Activated naive CD4-positive, alpha-beta T cell treated with Interleukin-2 at 50 U/mL for 16 hours (primary cell): ENCODE data around the gene SLC6A20.

Experiments used
- DNase-seq: peaks from one replicate; pipeline ENCODE4 v3.0.0-alpha.2; 2020

Gene SLC6A20

DNA sequence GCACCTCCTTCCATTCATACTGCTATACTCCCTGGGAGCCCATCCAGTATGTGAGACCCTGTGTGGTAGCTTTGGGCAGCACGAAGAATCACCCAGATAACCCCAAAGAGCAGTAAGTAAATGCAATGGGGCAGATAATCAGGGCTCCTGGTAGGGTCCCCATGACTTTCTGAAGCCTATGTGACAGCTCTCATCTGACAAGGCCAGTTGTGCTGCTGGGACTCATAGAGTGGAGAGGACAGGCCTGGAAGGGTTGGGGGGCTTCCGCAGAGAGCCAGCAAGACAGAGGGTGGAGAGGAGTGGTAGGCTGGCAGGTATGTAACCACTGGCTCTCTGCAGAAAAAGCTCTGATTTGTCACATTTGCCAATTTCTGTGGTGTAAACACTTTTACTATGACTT lies 3.2 kb upstream of the SLC6A20 start:
- no peak for DNase-seq

DNA sequence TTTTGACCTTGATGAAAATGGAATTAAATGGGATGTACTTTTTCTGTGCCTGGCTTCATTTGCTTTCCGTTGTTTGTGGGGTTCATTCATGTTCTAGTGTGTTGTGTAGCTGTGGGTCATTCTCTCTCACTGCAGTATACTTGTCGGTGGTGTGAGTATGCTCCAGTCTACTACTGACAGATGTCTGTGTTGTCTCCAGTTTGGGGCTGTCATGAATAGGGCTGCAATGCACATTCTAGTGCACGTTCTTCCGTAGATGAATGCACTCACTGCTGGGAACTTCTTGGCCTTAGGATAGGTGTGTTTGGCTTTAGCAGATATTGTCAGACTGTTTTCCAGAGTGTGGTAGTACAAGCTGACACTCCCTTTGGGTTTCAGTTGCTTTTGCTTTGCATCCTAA lies 1.7 kb upstream of the SLC6A20 start:
- DNase-seq = no peak

DNA sequence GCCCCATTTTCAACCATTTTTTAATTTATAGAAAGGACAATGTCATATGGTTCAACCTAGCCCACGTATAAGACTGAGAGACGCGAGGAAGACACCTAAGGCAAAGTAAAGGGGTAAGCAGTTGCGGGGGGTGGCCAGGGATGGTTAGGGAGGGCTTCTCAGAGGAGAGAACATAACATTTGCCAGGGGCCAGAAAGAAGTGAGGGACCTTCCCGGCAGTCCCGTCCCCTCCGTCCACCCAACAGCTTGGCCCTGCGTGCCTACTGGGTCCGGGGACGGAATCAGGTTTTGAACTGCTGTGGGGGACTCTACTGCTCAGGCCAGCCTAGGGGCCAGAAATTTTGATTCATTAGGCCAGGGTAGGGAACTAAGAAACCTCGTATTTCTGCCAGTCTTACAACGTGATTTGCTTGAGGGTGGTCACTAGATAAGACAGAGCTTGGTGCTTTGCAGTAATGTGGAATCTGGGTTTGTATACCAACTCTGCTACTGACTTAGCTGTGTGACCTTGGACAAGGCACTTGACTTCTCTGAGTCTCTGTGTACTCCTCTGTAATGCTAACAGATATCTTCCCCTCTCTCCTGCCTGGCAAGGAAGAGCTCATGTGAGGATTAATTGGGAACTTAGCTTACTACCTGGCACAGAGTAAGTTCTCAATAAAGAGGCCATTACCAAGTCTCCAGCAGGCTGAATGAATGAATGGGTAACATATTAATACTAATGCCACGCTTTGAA lies 734 bp upstream of the SLC6A20 start:
- no peak for DNase-seq

DNA sequence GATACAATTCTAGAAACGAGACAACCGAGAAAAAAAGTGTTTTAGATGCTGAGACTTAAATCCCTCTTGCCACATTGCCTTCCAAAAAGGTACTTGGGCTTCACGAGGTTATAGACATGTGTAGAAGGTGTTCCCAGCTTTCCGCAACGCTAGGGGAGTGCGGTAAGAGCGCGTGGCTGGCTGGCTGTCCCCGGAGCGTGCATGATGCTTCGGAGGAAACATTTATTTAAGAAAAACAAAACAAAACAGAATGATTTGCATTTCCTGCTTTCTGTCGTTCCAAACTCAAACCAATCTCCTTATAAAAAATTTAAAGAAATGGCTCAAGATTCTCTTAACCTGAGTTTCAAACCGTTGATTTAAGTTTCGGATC lies 841 bp downstream of the SLC6A20 start:
- DNase-seq = no peak

DNA sequence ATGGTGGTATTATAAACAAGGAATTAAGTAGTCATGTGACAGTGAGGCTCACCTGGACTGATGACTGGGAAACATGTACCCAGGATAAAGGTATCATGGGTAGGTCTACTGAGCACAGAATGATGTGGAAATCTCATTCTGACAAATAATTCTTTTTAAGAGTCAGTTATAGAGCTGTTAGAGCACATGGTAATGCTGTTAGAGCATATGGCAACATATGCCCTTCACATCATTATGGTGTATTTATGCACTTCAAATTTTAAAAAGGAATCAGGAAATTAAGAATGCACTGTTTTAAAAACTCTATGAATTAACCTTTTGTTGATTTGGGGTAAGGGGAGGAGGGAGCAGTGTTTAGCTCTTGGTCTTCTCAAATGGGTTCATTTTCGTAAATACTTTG lies 1.7 kb downstream of the SLC6A20 start:
- DNase-seq = no peak

DNA sequence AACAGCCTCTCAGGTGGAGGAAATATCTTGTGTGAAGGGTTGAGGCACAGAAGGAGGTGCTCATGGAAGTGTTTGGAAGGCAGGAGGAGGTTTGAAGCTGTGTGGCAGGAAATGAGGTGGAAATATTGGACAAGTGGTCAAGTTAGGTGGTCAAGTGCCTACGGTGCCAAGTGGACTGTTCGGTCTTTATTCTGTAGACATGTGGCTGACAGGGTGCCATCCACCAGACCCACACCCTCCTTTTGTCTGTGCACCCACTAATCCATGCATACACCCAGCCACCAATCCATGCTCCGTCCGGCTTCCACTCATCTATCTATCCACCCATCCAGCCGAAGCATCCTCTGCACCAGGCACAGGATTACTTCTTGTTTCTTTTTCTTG lies 2.2 kb downstream of the SLC6A20 start:
- no peak for DNase-seq

DNA sequence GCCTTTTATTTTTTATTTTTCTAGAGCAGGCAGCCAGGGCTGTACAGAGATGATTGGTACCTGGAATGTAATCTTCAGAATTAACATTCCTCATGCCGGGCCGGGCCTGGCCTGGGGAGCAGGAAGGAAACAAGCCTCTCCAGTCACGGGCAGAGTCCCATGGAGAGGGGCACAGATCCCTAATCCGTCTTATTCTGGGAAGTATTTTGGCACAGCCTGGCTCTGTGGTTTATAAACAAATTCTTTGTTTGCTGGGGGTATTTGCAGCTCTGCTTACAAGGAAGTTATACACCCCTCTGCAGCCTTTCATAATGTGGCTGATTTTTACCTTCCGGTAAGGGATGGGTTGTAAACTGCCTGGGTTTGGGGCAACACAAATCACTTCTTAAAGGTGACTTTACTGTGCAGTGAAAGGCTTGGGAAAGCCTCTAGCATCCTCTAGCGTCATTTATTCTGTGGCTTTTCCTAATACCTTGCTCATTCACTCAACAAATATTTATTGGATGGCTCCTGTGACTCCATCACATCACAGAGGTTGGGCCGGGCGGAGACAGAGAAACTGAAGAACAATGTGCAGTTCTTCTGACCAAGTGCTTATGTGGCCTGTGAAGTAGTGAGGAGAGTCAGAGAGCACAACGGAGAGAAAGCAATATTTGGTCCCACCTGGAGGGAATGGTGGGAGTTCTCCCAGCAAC lies 2.7 kb downstream of the SLC6A20 start:
- DNase-seq = no peak

DNA sequence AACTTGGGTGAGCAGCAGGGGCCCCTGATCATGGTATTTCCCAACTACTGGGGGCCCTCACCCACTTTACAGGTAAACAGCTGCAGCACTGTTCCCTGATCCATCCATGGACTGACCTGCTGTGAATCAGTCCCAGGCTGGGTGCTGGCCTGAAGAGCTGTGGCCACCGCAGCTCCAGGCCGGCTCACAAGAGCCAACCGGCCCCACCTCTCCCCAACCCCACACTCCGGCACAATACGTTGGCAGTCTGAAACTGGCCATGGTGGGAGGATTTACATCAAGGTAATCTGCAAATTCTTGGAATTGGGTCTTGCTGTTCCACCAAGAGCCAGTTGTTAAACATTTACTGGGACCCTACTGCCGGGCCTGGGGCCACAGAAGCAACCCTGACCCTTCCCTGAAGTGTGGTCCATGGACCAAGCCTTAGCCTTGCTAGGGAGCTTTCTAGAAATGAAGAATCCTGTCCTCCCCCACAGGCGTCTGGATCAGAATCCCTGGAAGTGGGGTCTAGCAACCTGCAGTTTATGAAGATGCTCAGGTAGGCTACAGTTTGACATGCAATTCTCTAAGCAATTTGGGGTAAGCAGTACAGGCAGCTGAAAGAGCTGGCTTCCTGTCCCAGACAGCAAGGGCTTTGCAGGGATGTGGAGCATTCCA lies 3.7 kb downstream of the SLC6A20 start:
- DNase-seq = no peak

DNA sequence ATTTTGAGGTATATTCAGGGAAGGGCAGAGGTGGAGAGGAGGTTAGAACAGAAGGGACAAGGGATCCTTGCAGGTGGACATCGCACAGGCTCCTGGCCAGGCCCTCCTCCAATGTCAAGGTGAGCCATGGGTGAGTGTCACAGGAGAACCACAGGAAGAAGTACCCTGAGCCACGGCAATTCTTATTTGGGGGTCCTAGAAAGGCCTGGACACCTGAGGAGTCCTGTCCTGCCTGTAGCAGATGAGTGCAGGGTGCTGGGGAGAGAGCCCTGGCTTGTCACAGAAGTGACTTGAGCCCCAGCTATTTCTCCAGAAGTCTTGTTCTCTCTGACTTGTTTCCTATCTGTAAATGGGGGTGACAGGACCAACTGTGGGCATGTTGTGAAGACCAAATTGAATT lies 4.3 kb downstream of the SLC6A20 start:
- no peak for DNase-seq

DNA sequence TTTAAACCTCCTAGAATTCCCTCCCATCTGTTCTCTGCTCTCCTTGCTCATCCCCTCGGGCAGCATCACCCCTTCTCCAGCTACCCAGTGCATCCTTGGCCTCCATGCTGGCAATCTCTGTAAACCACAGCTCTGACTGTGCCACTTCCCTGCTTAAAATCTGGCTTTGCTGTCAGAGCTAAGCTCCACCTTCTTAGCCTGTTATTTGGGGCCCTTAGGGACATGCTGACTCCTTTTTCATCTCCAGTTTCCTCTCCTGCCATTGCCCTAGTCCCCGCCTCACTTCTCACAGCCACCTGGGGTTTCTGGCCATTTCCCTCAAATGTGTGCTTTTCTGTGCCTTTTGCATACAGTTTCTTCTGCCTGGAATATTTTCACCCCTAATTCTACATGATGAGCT lies 5.7 kb downstream of the SLC6A20 start:
- DNase-seq = no peak

DNA sequence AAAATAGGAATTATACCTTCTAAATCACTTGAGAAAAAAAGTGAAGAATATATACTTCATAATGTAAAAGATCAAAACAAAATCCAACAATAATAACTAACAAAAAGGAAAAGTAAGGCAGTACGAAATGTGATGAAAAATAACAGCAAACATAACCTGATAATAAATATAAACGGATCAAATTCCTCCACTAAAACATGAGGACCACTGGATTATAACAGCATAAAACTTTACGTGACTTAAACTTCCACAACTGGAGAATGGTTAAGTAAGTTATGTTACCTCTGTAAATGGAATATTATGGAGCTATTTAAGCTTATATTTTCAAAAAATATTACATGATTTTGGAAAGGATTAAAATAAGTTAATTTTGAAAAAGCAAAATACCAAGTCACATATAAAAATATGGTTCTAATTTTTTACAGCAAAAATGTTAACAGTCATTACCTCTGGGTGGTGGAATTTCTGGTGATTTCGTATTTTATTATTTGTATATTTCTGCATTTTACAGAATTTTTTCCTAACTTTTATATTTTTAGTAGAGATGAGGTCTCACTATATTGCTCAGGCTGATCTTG lies 7.0 kb downstream of the SLC6A20 start:
- DNase-seq = no peak

DNA sequence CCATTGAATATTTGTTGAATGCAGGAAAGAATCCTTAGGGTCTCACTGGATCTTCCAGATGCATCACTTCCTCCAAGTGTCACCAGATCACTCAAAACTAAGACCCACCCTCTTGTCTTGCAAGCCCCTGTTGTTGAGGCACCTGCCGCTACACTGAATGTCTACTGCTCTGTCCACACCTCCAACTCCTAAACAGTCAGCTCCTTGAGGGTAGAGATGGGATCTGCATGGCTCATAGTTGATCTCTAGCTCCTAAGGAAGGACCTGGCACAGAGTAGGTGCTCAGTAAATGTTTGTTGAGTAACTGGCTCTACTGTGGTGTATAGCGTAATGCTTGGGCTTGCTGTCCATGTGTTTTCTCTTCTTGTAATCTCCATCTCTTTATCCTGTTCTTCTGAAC lies 8.8 kb downstream of the SLC6A20 start:
- DNase-seq = no peak

DNA sequence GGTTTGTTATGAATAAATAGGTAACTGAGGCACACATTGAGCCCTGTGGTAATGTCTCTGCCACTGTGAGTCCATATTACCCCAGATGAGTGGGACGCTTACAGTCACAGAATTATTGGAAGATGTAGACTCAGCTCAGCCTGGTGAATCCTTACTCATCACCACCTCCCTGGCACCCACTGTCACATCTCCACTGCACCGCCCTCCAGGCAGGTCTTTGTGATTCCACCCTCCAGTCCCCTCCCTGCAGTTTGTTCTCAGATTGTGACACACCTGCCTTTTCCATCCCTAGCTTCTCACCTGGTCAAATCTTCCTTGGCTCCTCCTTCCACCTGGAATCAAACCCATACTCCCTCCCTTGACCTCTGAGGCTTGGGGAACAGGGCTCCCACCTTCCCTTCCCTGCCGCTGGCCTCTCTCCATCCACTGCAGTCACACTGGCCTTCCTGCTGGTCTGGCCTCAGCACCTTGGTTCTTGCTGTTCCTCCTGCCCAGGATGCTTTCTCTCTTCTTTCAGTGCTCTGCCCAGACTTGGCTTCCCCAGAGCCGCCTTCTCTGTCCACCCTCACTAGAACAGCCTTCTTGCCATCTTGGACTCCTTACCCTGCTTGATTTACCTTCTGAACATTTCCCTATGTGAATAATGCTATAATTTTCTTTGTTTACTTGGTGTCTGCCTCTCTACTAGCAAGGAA lies 9.4 kb downstream of the SLC6A20 start:
- DNase-seq = no peak

DNA sequence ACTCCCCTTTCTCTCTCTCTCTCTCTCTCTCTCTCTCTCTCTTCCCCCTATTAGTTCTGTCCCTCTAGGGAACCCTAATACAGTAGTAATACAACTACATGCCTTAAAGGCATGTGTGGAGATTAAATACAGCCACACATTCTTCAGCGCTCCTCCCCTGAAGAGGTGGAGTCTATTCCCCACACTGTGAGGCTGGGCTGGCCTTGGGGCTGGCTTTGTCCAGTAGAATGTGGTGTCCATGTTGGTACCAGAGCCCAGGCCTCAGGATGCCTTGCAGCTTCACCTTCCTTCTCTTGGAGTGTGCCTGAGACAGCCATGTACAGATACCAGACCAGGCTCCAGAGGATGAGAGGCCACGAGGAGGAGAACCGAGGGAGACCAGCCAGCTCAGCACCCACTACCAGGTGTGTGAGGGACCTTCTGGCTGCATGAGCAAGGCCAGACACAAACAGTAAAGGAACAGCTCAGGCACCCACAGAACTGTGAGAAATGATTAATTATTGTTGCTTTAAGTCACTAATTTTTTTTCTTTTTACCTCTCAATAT lies 10.7 kb downstream of the SLC6A20 start:
- DNase-seq = no peak

DNA sequence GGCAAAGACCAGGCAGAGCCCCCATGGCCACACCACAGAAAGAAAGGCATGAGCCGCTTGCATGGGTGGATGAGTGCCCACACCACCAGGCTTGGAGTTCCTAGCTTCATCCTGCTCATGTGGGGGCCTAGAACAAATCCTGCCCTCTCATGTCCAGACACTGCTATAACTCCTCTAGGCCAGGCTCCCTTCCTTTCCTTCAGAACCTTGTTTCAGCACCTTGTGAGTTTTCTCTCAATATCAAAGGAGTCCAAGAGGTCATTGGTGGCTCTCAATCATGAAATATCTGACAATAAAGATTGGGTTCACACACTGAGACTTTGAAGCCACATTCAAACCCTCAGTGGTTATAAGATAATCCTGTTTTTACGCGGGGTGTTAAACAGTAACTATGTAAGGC lies 12.7 kb downstream of the SLC6A20 start:
- no peak for DNase-seq

DNA sequence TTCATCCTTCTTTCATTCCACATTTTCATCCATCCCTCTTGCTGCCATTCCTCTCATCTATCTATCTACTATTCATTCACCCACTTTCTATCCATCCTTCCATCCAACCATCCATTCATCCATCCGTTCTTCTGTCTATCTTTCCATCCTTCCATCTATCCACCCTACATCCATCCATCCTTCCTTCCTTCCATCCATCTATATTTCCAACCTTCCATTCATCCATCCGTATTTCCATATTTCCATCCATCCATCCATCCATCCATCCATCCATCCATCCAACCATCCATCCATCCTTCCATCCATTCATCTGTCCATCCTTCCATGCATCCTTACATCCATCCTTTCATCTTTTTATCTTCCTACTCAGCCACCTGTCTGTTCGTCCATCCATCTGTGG lies 14.0 kb downstream of the SLC6A20 start:
- no peak for DNase-seq

DNA sequence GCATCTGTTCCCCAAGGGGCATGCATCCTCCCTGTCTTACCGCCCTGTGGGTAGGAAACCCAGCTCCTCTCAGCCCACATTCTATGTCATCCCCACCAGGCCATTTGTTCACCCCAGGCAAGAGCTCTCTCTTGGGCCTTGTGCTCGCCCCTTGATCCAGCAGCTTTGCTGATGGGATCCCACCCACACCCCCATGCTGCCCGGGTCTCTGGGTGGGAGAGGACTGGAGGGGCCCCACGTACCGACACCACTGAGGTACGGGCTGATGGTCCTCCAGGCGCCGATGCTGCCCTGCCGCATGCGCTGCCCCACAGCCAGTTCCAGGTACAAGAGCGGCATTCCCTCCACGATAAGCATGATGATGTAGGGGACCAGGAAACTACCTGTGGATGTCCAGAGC lies 14.5 kb downstream of the SLC6A20 start:
- DNase-seq = no peak

DNA sequence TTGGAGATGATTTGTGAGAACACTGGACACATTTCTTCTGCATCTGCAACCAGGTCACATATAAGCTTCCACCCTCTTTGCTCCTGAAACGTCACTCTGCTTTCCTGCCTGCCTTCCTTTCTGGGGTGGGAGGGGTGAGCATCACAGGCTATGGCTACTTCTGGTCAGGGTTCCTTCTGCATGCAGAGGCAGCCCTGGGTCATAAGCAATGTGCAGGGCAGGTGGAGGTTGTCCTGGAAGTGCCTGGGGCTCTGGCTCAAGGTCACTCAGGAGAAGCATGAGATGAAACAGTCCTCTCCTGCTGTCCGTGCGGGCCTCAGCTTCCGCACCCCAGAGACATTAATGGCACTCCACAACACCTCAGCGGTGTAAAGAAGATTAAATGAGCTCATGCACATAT lies 15.1 kb downstream of the SLC6A20 start:
- DNase-seq = no peak

DNA sequence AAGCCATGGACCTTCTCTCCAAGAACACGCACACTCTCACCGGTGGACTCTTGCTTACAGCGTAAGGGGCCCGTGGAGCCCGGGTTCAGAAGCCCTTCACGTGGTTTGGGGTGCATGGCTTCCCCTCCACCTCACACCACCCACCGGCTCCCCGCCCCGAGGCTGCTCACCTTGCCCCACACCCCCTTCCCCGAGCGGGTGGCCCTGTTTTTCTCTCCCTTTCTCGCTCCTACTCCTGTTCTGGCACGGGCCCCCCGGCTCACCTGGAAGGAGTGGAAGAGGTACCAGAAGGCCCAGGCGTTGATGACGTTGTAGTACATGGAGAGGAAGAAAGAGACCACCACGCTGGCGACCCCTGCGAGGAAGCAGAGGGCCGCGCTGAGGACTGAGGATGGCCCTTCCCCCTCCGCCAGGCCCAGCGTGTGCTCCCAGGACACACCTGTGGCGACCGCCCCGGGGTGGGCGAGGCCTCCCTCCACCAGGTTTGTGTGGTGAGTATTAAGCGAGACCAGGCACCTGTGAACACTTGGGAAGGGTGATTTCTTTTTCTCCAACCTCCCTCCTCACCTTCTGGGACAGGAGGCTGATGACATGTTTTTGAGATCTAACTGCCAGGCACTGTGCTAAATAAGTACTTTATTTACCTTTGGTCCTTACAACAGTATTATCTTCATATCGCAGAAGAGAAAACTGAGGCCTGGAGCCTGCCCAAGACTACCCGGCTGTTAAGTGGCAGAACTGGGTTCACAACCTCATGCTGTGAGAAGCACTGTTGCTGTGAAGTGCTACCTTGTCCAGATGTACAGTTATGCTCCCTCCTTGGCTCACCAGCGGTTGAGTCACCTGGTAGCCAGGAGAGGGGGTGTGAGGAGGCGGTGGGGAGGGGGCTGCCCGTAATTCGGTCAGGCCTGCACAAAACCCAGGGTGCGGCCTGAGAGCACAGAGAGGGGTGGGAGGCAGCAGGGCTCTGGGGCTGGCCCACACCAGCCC lies 16.3 kb downstream of the SLC6A20 start:
- no peak for DNase-seq

DNA sequence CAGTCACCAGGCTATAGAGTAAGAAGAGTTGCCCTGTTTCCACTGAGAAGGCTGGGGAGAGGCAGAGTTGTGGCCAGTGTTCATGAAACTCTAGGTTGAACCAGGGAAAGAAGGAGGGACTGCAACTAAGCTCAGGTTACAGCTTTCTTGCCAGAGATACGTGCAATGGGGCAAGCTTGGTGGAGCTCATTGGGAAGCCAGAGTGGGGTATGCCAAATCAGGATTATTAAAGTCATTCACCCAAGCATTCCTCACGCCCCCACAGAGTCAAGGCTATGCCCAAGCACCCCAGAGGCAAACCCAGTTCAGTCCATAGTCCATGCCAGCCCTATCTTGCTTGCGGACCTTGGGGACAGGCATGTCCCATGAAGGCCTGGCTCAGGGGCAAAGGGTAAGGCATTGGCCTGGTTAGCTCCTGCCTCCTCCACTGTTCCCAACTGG lies 17.6 kb downstream of the SLC6A20 start:
- no peak for DNase-seq

DNA sequence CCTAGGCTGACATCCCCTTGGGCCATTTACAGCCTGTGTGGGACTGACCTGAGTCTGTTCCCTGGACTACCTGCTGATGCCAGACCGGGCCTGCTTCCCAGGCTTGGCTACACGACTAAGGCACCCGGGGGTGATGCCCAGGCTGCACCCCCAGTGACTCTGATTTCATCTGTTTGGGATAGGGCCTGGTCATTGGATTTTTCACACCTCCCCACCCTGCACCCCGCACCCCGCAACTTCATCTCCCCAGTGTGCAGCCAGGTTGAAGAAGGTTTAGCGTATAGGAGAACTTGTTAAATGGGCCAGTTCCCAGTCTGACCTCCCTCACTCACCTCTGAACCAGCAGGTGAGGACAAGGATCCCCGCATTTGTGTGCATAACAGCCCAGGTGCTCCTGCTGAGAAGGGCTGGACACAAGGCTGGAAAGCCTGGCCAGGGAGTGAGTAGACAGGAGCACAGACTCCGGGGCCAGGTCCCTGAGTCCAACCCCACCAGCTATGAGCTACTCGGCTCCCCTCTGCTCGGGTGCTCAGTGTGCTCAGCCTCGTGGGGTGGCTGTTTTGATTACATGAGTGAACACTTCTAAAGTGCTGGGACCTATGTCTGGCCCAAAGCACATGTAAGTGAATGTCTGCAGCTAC lies 18.5 kb downstream of the SLC6A20 start:
- DNase-seq = no peak
